Measurements from ENCODE around the gene SMOC2. TPM values are rescaled to one million over a fixed set of nuclear protein-coding genes. Genes with fewer than 3 reads are reported as not detected.

The SMOC2 gene
- polyA plus RNA-seq (ENCODE audit: insufficient read length in 10 of 10) = 100 to 1,000 TPM in 4 of 10 donors, 10 to 100 TPM in 6; 47.6 to 154 (median 91.1) TPM
- long read RNA-seq, donor 1, transcript SMOC2-202 (13 exons, 3,117 nt) = major isoform, 8 of 28 reads
- long read RNA-seq, donor 1, partial matches to known transcripts = 20 of 28 reads
- long read RNA-seq, donor 1, other reads (novel, unspliced or antisense) = 0 of 28 reads
- long read RNA-seq, donor 2, transcript SMOC2-202 (13 exons, 3,117 nt) = major isoform, 5 of 6 reads
- long read RNA-seq, donor 2, partial matches to known transcripts = 0 of 6 reads
- long read RNA-seq, donor 2, other reads (novel, unspliced or antisense) = 0 of 6 reads
- long read RNA-seq, donor 3 = 0 reads
- long read RNA-seq, donor 4, transcript SMOC2-202 (13 exons, 3,117 nt) = major isoform, 9 of 9 reads
- long read RNA-seq, donor 4, partial matches to known transcripts = 0 of 9 reads
- long read RNA-seq, donor 4, other reads (novel, unspliced or antisense) = 0 of 9 reads
- long read RNA-seq, donor 5, transcript SMOC2-202 (13 exons, 3,117 nt) = major isoform, 19 of 82 reads
- long read RNA-seq, donor 5, partial matches to known transcripts = 62 of 82 reads
- long read RNA-seq, donor 5, other reads (novel, unspliced or antisense) = 0 of 82 reads
- long read RNA-seq, donor 6, transcript SMOC2-202 (13 exons, 3,117 nt) = major isoform, 20 of 41 reads
- long read RNA-seq, donor 6, partial matches to known transcripts = 20 of 41 reads
- long read RNA-seq, donor 6, other reads (novel, unspliced or antisense) = 0 of 41 reads
- long read RNA-seq, donor 7, transcript SMOC2-202 (13 exons, 3,117 nt) = major isoform, 10 of 20 reads
- long read RNA-seq, donor 7, partial matches to known transcripts = 7 of 20 reads
- long read RNA-seq, donor 7, other reads (novel, unspliced or antisense) = 0 of 20 reads
- long read RNA-seq, donor 8, transcript SMOC2-202 (13 exons, 3,117 nt) = major isoform, 9 of 35 reads
- long read RNA-seq, donor 8, partial matches to known transcripts = 26 of 35 reads
- long read RNA-seq, donor 8, other reads (novel, unspliced or antisense) = 0 of 35 reads
- long read RNA-seq, donor 9, partial matches to known transcripts = 0 of 2 reads
- long read RNA-seq, donor 9, other reads (novel, unspliced or antisense) = 0 of 2 reads

- peak in 2 of 3 donors; percentile 56 to 79 for DNase-seq
Measured at GRCh38 chr6:168440520-168441433, at the start of gene SMOC2. SMOC2 (plus strand) TSS chr6:168441184; CDS start chr6:168441371, 187 bp downstream.

- no peak for DNase-seq
Measured at GRCh38 chr6:168393126-168393870, 47.7 kb upstream of the SMOC2 start.

- no peak for DNase-seq
Measured at GRCh38 chr6:168394606-168395005, 46.4 kb upstream of the SMOC2 start.

- DNase-seq = no peak
Measured at GRCh38 chr6:168395983-168396382, 45.0 kb upstream of the SMOC2 start.

GRCh38 chr6:168396561-168396960 is 44.4 kb upstream of the SMOC2 start:
- DNase-seq = no peak

GRCh38 chr6:168397012-168397411 is 44.0 kb upstream of the SMOC2 start:
- DNase-seq = no peak

GRCh38 chr6:168400037-168400436 is 40.9 kb upstream of the SMOC2 start:
- peak; percentile 50 to 87 (median 75) for DNase-seq

- DNase-seq = no peak
Measured at GRCh38 chr6:168403370-168404005, 37.5 kb upstream of the SMOC2 start.

GRCh38 chr6:168404560-168404959 is 36.4 kb upstream of the SMOC2 start:
- no peak for DNase-seq

GRCh38 chr6:168407842-168408241 is 33.1 kb upstream of the SMOC2 start:
- DNase-seq = no peak

GRCh38 chr6:168408504-168409136 is 32.4 kb upstream of the SMOC2 start:
- DNase-seq = no peak

GRCh38 chr6:168410035-168410434 is 30.9 kb upstream of the SMOC2 start:
- no peak for DNase-seq

- DNase-seq = no peak
Measured at GRCh38 chr6:168410554-168411011, 30.4 kb upstream of the SMOC2 start.

GRCh38 chr6:168411130-168411529 is 29.9 kb upstream of the SMOC2 start:
- no peak for DNase-seq

- DNase-seq = no peak
Measured at GRCh38 chr6:168411793-168412192, 29.2 kb upstream of the SMOC2 start.

GRCh38 chr6:168412456-168412855 is 28.5 kb upstream of the SMOC2 start:
- no peak for DNase-seq

- DNase-seq = no peak
Measured at GRCh38 chr6:168413018-168413720, 27.8 kb upstream of the SMOC2 start.

- DNase-seq = no peak
Measured at GRCh38 chr6:168413856-168414255, 27.1 kb upstream of the SMOC2 start.

Measured in muscle of back (tissue), 13 donors.